Trophoblast cell (in vitro differentiated cells and primary cell): ENCODE measurements around the gene DNTTIP2.

ENCODE experiments used
- DNase-seq, 2 donors: peaks; one replicate each; pipeline ENCODE4 v3.0.0-alpha.2; 2016
- H2AFZ ChIP-seq: 2 replicates; pipeline ENCODE4 v1.6.1; 2013; ENCODE audit warnings: low read length, moderate library complexity, mild to moderate bottlenecking; ENCODE audit not compliant: insufficient read depth, poor library complexity
- H2AK5ac ChIP-seq: 2 replicates; pipeline ENCODE4 v1.6.1; 2013; ENCODE audit warnings: mild to moderate bottlenecking, low read length
- H2BK120ac ChIP-seq: 2 replicates; pipeline ENCODE4 v1.6.1; 2013; ENCODE audit warnings: low read length, mild to moderate bottlenecking, moderate library complexity; ENCODE audit not compliant: insufficient read depth, poor library complexity
- H2BK12ac ChIP-seq: 2 replicates; pipeline ENCODE4 v1.6.1; 2013; ENCODE audit warnings: mild to moderate bottlenecking, low read length, moderate library complexity
- H2BK5ac ChIP-seq: 2 replicates; pipeline ENCODE4 v1.6.1; 2013; ENCODE audit warnings: low read length, low read depth, moderate library complexity, mild to moderate bottlenecking; ENCODE audit not compliant: poor library complexity
- H3K14ac ChIP-seq: 2 replicates; pipeline ENCODE4 v1.6.1; 2013; ENCODE audit warnings: mild to moderate bottlenecking, low read length
- H3K18ac ChIP-seq: 2 replicates; pipeline ENCODE4 v1.6.1; 2013; ENCODE audit warnings: mild to moderate bottlenecking, low read length
- H3K23ac ChIP-seq: 2 replicates; pipeline ENCODE4 v1.6.1; 2013; ENCODE audit warnings: low read length
- H3K27ac ChIP-seq: 2 replicates; pipeline ENCODE4 v1.5.1; 2013; ENCODE audit warnings: low read depth, mild to moderate bottlenecking, inconsistent platforms, low read length, moderate library complexity
- H3K27me3 ChIP-seq: 2 replicates; pipeline ENCODE4 v1.6.1; 2013; ENCODE audit warnings: inconsistent platforms, mild to moderate bottlenecking, low read length, moderate library complexity; ENCODE audit not compliant: insufficient read depth
- H3K36me3 ChIP-seq, 2 experiments: 1 replicate in 1 of 2; 2 replicates in 1 of 2; pipeline ENCODE4 v1.6.1; 2013; ENCODE audit warnings: low read length in 2 of 2, mild to moderate bottlenecking in 2 of 2, moderate library complexity in 1 of 2; ENCODE audit not compliant: insufficient read depth in 2 of 2, control insufficient read depth in 1 of 2
- H3K4ac ChIP-seq: 2 replicates; pipeline ENCODE4 v1.6.1; 2013; ENCODE audit warnings: low read depth, mild to moderate bottlenecking, low read length, moderate library complexity
- H3K4me1 ChIP-seq, 2 experiments: 1 replicate in 1 of 2; 2 replicates in 1 of 2; pipeline ENCODE4 v1.6.1; 2013; ENCODE audit warnings: low read length in 2 of 2, mild to moderate bottlenecking in 2 of 2, moderate library complexity in 1 of 2; ENCODE audit not compliant: insufficient read depth in 2 of 2, control insufficient read depth in 1 of 2
- H3K4me2 ChIP-seq: 2 replicates; pipeline ENCODE4 v1.6.1; 2013; ENCODE audit warnings: inconsistent platforms, mild to moderate bottlenecking, low read length, moderate library complexity
- H3K4me3 ChIP-seq: 2 replicates; pipeline ENCODE4 v1.5.1; 2013; ENCODE audit warnings: mild to moderate bottlenecking, low read depth, low read length, inconsistent platforms
- H3K79me1 ChIP-seq: one replicate; pipeline ENCODE4 v1.6.1; 2013; ENCODE audit warnings: low read length
- H3K79me2 ChIP-seq: 2 replicates; pipeline ENCODE4 v1.6.1; 2013; ENCODE audit warnings: low read length, mild to moderate bottlenecking; ENCODE audit not compliant: control insufficient read depth, insufficient read depth, poor library complexity
- H3K9ac ChIP-seq: 2 replicates; pipeline ENCODE4 v1.6.1; 2013; ENCODE audit warnings: mild to moderate bottlenecking, low read length
- H3K9me3 ChIP-seq: 2 replicates; pipeline ENCODE4 v1.6.1; 2013; ENCODE audit warnings: low read depth, mild to moderate bottlenecking, control low read depth, inconsistent platforms, low read length; ENCODE audit not compliant: insufficient read depth
- H4K12ac ChIP-seq: 2 replicates; pipeline ENCODE4 v1.6.1; 2013; ENCODE audit warnings: low read depth, mild to moderate bottlenecking, low read length, moderate library complexity
- H4K8ac ChIP-seq: 2 replicates; pipeline ENCODE4 v1.6.1; 2013; ENCODE audit warnings: low read depth, mild to moderate bottlenecking, low read length, moderate library complexity
- H4K91ac ChIP-seq: one replicate; pipeline ENCODE4 v1.6.1; 2013; ENCODE audit warnings: low read depth, mild to moderate bottlenecking, low read length, moderate library complexity
- WGBS: extraction: QIAGEN DNeasy Blood & Tissue Kit; methylation state at CpG from one replicate; pipeline ENCODE4 v1.1.7; 2013; ENCODE audit warnings: missing lambda C conversion rate; ENCODE audit not compliant: insufficient read length, insufficient coverage; ENCODE audit errors: extremely low coverage; 5-methylcytosine and 5-hydroxymethylcytosine counted together

DNTTIP2 gene

DNA sequence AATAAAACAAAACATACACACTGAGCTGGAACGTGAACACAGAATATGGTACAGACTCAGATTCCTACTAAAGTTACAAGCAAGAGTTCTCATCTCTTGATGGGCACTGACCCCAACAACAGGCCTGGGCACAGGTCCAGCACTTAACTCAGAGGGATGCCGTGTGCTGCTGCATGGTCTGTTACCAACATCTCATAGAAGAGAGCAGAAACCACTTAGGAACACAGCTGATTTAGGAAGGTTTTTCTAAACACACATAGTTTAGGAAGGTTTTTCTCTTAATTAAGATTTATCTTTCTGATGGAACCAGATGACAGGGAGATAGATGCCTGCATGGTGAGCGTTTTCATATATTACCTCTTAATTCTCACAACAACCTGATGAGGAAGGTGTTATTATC, 28.7 kb upstream of the DNTTIP2 start:
- peak overlapping the region; percentile 57 for H3K4ac ChIP-seq
- no peak overlapping the region for H3K18ac ChIP-seq
- no peak overlapping the region for H3K23ac ChIP-seq
- no peak overlapping the region for H2BK5ac ChIP-seq
- H4K8ac ChIP-seq: no peak overlapping the region
- WGBS: no CpG with 5 or more reads among the region's 3 CpGs
- H3K4me3 ChIP-seq: no peak overlapping the region
- H3K4me1 ChIP-seq: peaks cover 0 to 2% of the 10 kb centered on the region in 2 experiments
- no peak overlapping the region for H4K12ac ChIP-seq
- H3K27ac ChIP-seq: no peak overlapping the region
- no peak overlapping the region for H4K91ac ChIP-seq
- no peak overlapping the region for H2BK120ac ChIP-seq
- H3K27me3 ChIP-seq: no peaks in the 10 kb centered on the region
- H3K9me3 ChIP-seq: no peaks in the 10 kb centered on the region
- H3K14ac ChIP-seq: no peak overlapping the region
- peaks cover 9% of the 10 kb centered on the region for H3K79me1 ChIP-seq
- peak overlapping the region; percentile 34 for H3K4me2 ChIP-seq
- no peak overlapping the region for H2BK12ac ChIP-seq
- no peak for DNase-seq
- H3K36me3 ChIP-seq: no peaks in the 10 kb centered on the region
- H3K9ac ChIP-seq: no peak overlapping the region
- no peak overlapping the region for H2AK5ac ChIP-seq
- H3K79me2 ChIP-seq: peaks cover 11% of the 10 kb centered on the region
- no peak overlapping the region for H2AFZ ChIP-seq

DNA sequence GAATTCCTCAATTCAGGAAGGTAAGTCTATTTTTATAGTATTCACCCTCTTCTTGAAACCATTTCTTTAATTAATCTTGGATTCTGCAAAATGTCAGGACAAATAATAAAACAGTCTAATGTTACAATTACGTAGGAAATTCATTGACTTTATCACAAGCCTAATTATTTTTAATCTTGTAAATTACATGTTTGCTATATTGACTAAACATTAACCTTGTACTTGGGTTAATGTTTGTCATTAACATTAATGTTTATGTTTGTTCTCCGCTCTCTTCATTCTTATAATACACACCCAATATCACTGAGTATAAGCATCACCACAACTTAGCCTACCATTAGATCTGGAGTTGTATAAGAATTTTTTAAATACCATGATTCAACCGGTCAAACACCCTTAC, 27.5 kb upstream of the DNTTIP2 start:
- no peaks in the 10 kb centered on the region for H3K27me3 ChIP-seq
- no peak overlapping the region for H2BK12ac ChIP-seq
- H2BK120ac ChIP-seq: no peak overlapping the region
- H3K9ac ChIP-seq: no peak overlapping the region
- H3K4me3 ChIP-seq: no peak overlapping the region
- H2AFZ ChIP-seq: no peak overlapping the region
- H3K27ac ChIP-seq: no peak overlapping the region
- H3K4ac ChIP-seq: no peak overlapping the region
- H4K8ac ChIP-seq: no peak overlapping the region
- peaks cover 11% of the 10 kb centered on the region for H3K79me2 ChIP-seq
- no peaks in the 10 kb centered on the region for H3K36me3 ChIP-seq
- peaks cover 0 to 2% of the 10 kb centered on the region in 2 experiments for H3K4me1 ChIP-seq
- H2AK5ac ChIP-seq: no peak overlapping the region
- peaks cover 9% of the 10 kb centered on the region for H3K79me1 ChIP-seq
- H3K9me3 ChIP-seq: no peaks in the 10 kb centered on the region
- no peak overlapping the region for H3K14ac ChIP-seq
- no peak for DNase-seq
- H3K18ac ChIP-seq: no peak overlapping the region
- H3K4me2 ChIP-seq: no peak overlapping the region
- WGBS: no CpG with 5 or more reads among the region's 3 CpGs
- H4K12ac ChIP-seq: no peak overlapping the region
- no peak overlapping the region for H3K23ac ChIP-seq
- no peak overlapping the region for H4K91ac ChIP-seq
- H2BK5ac ChIP-seq: no peak overlapping the region

DNA sequence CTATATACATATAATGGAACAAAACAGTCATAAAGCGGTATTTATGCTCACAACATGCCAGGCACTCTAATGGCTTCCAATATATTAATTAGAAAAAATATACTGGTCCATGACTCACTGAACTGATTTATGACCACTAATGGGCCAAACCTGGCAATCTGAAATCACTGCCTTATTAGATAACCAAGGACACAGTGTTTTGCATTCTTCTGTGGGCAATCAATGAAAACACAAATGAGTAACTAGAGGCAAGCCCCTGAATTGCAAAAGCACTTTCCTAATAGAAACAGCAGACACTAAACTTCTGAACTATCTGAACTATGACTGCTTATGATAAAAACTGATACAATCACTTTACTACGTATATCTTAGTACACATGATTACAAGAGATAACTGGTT, 26.7 kb upstream of the DNTTIP2 start:
- no peak overlapping the region for H2BK5ac ChIP-seq
- no peak overlapping the region for H3K23ac ChIP-seq
- H3K14ac ChIP-seq: no peak overlapping the region
- no peak overlapping the region for H2BK120ac ChIP-seq
- H2BK12ac ChIP-seq: no peak overlapping the region
- no peak overlapping the region for H3K9ac ChIP-seq
- no peak overlapping the region for H3K18ac ChIP-seq
- H3K4me1 ChIP-seq: peaks cover 0 to 2% of the 10 kb centered on the region in 2 experiments
- WGBS: no CpG with 5 or more reads among the region's 2 CpGs
- H4K8ac ChIP-seq: no peak overlapping the region
- H3K4ac ChIP-seq: no peak overlapping the region
- peak in 1 of 2 donors; percentile 60 for DNase-seq
- no peaks in the 10 kb centered on the region for H3K36me3 ChIP-seq
- H3K79me1 ChIP-seq: peaks cover 9% of the 10 kb centered on the region
- H3K9me3 ChIP-seq: no peaks in the 10 kb centered on the region
- H3K4me3 ChIP-seq: no peak overlapping the region
- no peak overlapping the region for H3K4me2 ChIP-seq
- no peak overlapping the region for H2AK5ac ChIP-seq
- H4K12ac ChIP-seq: no peak overlapping the region
- H2AFZ ChIP-seq: no peak overlapping the region
- no peak overlapping the region for H4K91ac ChIP-seq
- no peak overlapping the region for H3K27ac ChIP-seq
- no peaks in the 10 kb centered on the region for H3K27me3 ChIP-seq
- peaks cover 11% of the 10 kb centered on the region for H3K79me2 ChIP-seq

DNA sequence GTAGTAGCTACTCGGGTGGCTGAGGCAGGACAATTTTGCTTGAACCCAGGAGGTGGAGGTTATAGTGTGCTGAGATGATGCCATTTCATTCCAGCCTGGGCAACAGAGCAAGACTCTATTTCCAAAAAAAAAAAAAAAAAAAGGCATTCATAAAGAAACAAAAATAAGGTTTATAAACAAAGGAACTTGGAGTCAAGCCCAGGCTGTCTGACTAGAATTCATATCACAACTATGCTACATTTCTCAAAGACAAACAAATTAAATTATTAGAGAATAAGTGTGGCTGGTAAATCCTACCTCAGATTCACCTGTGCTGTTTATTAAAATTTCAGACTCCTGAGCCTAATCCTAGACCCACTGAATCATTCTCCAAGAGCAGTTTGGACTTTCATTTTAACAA, 26.0 kb upstream of the DNTTIP2 start:
- no peak overlapping the region for H3K14ac ChIP-seq
- H3K4me2 ChIP-seq: no peak overlapping the region
- H3K9me3 ChIP-seq: no peaks in the 10 kb centered on the region
- peaks cover 9% of the 10 kb centered on the region for H3K79me1 ChIP-seq
- WGBS: no CpG with 5 or more reads among the region's 1 CpG
- H3K4me1 ChIP-seq: peaks cover 0 to 2% of the 10 kb centered on the region in 2 experiments
- DNase-seq: no peak
- H3K18ac ChIP-seq: no peak overlapping the region
- no peak overlapping the region for H2BK120ac ChIP-seq
- H4K8ac ChIP-seq: no peak overlapping the region
- no peak overlapping the region for H2AFZ ChIP-seq
- no peak overlapping the region for H3K27ac ChIP-seq
- H2AK5ac ChIP-seq: no peak overlapping the region
- no peak overlapping the region for H4K12ac ChIP-seq
- H2BK5ac ChIP-seq: no peak overlapping the region
- no peaks in the 10 kb centered on the region for H3K36me3 ChIP-seq
- peaks cover 11% of the 10 kb centered on the region for H3K79me2 ChIP-seq
- no peak overlapping the region for H2BK12ac ChIP-seq
- no peak overlapping the region for H3K23ac ChIP-seq
- H3K4ac ChIP-seq: peak overlapping the region; percentile 98
- H3K27me3 ChIP-seq: no peaks in the 10 kb centered on the region
- no peak overlapping the region for H3K9ac ChIP-seq
- no peak overlapping the region for H3K4me3 ChIP-seq
- H4K91ac ChIP-seq: no peak overlapping the region
